ENCODE measurements around the gene NTHL1. TPM values are rescaled to one million over a fixed set of nuclear protein-coding genes. Genes with fewer than 3 reads are reported as not detected.
"Not testable (repeated sequence)": the region's sequence is repeated elsewhere in the genome, so short reads cannot be mapped to it uniquely, and the experiment has no call there.

NTHL1 gene
- total RNA-seq, 1 donor from 2014 or later = 25.6 TPM

DNA sequence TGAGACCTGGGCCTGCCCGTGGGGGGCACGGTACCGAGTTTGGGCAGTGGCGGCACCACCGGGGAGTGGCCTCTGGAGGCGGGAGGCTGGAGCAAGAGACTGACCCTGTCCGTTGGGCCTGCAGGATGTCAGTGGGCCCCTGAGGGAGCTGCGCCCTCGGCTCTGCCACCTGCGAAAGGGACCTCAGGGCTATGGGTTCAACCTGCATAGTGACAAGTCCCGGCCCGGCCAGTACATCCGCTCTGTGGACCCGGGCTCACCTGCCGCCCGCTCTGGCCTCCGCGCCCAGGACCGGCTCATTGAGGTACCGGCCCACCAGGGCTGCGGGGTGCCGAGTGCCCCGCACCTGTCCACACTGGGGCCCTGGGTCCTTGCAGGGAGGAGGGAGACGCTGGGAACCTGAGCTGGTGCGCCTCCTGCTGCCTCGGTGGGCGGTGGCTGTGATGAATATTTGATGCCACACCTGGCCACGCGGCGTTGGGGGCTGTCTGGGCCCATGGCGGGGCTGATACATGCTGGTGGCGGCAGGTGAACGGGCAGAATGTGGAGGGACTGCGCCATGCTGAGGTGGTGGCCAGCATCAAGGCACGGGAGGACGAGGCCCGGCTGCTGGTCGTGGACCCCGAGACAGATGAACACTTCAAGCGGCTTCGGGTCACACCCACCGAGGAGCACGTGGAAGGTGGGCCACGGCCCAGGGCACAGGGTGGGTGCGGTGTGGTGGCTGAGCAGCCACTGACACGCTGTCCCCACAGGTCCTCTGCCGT, 11.3 kb downstream of the NTHL1 start:
- no peaks in the 10 kb centered on the region for H3K36me3 Mint-ChIP-seq (ENCODE audit: low read depth, unreplicated experiment)
- H3K4me1 Mint-ChIP-seq (ENCODE audit: unreplicated experiment) = peaks cover 10% of the 10 kb centered on the region
- no peaks in the 10 kb centered on the region for H3K9me3 Mint-ChIP-seq (ENCODE audit: unreplicated experiment)
- H3K27ac Mint-ChIP-seq (ENCODE audit: unreplicated experiment) = no peak overlapping the region
- no peak overlapping the region for H3K4me3 Mint-ChIP-seq (ENCODE audit: unreplicated experiment)
- DNase-seq (ENCODE audit: low spot score) = no peak
- TF ChIP-seq, protein P1, sequence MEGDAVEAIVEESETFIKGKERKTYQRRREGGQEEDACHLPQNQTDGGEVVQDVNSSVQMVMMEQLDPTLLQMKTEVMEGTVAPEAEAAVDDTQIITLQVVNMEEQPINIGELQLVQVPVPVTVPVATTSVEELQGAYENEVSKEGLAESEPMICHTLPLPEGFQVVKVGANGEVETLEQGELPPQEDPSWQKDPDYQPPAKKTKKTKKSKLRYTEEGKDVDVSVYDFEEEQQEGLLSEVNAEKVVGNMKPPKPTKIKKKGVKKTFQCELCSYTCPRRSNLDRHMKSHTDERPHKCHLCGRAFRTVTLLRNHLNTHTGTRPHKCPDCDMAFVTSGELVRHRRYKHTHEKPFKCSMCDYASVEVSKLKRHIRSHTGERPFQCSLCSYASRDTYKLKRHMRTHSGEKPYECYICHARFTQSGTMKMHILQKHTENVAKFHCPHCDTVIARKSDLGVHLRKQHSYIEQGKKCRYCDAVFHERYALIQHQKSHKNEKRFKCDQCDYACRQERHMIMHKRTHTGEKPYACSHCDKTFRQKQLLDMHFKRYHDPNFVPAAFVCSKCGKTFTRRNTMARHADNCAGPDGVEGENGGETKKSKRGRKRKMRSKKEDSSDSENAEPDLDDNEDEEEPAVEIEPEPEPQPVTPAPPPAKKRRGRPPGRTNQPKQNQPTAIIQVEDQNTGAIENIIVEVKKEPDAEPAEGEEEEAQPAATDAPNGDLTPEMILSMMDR (IDR thresholded peaks at IDR 0.05; ENCODE audit: unreplicated experiment) = no peak
- H3K27me3 Mint-ChIP-seq (ENCODE audit: unreplicated experiment) = peaks cover 2% of the 10 kb centered on the region

DNA sequence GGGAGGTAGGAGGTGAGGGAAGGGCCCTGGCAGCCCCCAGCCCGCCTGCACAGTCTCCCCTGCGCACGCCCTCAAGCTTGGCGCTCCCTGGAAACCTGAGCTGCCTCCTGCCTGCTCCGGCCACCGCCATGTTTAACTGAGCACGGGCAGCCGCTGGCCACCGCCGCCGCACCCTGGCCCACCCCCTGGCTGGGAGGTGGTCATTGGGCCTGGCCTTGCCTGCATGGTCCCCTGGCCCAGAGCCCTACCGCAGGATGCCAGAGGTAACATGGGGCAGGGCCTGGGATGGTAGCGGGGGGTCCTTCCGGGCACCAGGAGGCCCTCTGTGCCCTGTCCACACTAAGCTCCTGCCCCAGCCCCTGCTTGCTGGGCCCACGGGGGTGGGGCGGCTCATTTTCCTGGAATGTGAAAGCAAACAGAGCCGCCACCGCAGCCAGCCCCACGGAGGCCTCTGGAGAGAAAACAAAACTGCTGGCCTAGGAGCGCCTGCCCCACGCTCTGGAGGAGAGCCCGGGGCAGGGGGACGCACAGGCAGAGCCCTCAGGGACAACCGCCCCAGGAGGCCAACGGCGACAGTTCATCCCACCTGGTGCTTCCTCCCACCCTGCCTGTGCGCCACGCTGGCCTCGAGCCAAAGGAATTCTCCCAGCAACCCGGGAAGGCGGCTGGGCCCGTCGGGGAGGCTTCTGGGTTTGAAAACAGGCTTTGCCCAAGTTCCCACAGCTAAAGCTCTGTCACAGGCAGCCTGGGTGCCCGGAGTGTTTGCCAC, 12.0 kb downstream of the NTHL1 start:
- Mint-ChIP-seq H3K4me1 (ENCODE audit: unreplicated experiment) (peaks cover 11% of the 10 kb centered on the region), H3K27me3 (ENCODE audit: unreplicated experiment) (peaks cover 2% of the 10 kb centered on the region), H3K9me3 (ENCODE audit: unreplicated experiment) (no peaks in the 10 kb centered on the region)

DNA sequence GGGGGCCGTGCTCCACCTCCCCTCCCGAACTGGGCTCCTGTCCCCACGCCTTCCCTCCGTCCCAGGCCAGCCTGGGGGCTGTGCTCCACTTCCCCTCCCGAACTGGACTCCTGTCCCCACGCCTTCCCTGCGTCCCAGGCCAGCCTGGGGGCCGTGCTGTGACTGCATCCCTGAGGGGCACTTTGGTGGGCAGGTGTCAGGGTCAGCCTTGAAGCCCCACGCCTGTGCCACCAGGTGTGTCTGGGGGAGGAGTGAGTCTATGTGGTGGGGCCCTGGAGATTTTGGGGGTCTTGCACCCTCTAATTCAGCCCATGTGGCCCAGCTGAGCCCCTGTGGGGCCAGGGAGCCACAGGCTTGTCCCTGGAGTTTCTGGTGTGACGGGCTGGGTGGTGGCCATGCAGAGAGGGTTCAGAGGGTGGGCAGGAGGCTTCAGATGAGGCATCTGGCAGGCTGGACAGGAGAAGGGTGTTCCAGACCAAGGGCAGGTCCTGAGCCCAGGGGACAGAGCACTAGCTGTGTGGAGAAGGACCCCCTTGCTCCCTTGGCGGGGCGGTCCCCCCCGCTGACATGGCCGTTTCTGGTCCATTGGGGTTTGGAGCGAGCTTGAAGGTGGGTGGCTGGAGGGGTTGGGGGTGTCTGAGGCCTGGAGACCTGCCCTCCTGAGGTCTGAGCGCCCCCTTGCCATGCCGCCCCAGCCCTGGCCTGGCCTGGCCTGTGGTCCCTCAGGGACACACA, 12.8 kb downstream of the NTHL1 start:
- Mint-ChIP-seq H3K9me3 (ENCODE audit: unreplicated experiment) (no peaks in the 10 kb centered on the region), H3K27ac (ENCODE audit: unreplicated experiment) (no peak overlapping the region), H3K4me3 (ENCODE audit: unreplicated experiment) (no peak overlapping the region), H3K36me3 (ENCODE audit: low read depth, unreplicated experiment) (no peaks in the 10 kb centered on the region), H3K4me1 (ENCODE audit: unreplicated experiment) (peaks cover 11% of the 10 kb centered on the region), H3K27me3 (ENCODE audit: unreplicated experiment) (peaks cover 2% of the 10 kb centered on the region)
- TF ChIP-seq, protein P1 (IDR thresholded peaks at IDR 0.05; ENCODE audit: unreplicated experiment) = no peak
- no peak for DNase-seq (ENCODE audit: low spot score)

More for the DNA sequence above, 12.0 kb downstream of the NTHL1 start:
- TF ChIP-seq, protein P1 (IDR thresholded peaks at IDR 0.05; ENCODE audit: unreplicated experiment) = no peak
- no peak overlapping the region for H3K27ac Mint-ChIP-seq (ENCODE audit: unreplicated experiment)
- no peaks in the 10 kb centered on the region for H3K36me3 Mint-ChIP-seq (ENCODE audit: low read depth, unreplicated experiment)
- no peak overlapping the region for H3K4me3 Mint-ChIP-seq (ENCODE audit: unreplicated experiment)
- no peak for DNase-seq (ENCODE audit: low spot score)

DNA sequence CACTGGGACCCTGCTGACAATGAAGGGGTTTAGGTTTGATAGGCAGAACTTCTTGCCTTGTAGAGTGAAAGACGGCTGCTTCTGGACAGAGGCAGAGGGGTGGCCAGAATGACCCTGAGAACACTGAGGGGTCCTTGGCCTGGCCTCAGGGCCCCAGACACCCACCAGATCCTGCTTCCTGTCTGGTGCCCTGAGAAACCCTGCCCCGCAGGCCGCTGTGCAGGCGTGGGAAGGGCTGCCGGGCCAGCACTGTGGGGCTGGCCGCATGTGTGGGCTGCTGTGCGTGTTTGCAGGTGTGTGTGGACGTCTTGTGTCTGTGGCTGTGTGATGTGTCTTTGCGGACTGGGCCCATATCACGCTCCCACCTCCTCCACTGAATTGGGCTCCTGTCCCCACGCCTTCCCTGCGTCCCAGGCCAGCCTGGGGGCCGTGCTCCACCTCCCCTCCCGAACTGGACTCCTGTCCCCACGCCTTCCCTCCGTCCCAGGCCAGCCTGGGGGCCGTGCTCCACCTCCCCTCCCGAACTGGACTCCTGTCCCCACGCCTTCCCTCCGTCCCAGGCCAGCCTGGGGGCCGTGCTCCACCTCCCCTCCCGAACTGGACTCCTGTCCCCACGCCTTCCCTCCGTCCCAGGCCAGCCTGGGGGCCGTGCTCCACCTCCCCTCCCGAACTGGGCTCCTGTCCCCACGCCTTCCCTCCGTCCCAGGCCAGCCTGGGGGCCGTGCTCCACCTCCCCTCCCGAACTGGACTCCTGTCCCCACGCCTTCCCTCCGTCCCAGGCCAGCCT, 13.5 kb downstream of the NTHL1 start:
- H3K4me1 Mint-ChIP-seq (ENCODE audit: unreplicated experiment); H3K27me3 Mint-ChIP-seq (ENCODE audit: unreplicated experiment); H3K9me3 Mint-ChIP-seq (ENCODE audit: unreplicated experiment); H3K4me3 Mint-ChIP-seq (ENCODE audit: unreplicated experiment); H3K36me3 Mint-ChIP-seq (ENCODE audit: low read depth, unreplicated experiment); DNase-seq (ENCODE audit: low spot score); H3K27ac Mint-ChIP-seq (ENCODE audit: unreplicated experiment): not testable (repeated sequence)
